Measurements from ENCODE around the gene GZMM.

DNA sequence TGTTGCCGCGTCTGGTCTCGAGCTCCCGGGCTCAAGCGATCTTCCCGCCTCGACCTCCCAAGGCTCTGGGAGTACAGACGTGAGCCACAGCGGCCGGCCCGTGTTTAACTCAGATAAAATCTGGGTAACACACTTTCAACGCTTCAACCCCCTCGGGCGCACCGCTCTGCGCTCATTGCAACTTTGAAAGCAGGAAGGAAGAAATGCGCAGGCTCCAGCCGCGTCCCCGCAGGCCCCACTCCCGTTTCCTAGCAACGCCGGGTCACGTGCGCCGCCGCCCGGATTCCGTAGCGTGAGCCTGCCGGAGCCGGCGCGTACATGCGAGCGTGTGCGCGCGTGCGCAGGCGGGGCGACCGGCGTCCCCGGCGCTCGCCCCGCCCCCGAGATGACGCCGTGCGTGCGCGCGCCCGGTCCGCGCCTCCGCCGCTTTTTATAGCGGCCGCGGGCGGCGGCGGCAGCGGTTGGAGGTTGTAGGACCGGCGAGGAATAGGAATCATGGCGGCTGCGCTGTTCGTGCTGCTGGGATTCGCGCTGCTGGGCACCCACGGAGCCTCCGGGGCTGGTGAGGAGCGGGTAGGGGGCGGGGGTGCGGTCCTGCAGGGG lies 28.4 kb downstream of the GZMM start, which contains the start of gene BSG:
- TF ChIP-seq, protein P1, sequence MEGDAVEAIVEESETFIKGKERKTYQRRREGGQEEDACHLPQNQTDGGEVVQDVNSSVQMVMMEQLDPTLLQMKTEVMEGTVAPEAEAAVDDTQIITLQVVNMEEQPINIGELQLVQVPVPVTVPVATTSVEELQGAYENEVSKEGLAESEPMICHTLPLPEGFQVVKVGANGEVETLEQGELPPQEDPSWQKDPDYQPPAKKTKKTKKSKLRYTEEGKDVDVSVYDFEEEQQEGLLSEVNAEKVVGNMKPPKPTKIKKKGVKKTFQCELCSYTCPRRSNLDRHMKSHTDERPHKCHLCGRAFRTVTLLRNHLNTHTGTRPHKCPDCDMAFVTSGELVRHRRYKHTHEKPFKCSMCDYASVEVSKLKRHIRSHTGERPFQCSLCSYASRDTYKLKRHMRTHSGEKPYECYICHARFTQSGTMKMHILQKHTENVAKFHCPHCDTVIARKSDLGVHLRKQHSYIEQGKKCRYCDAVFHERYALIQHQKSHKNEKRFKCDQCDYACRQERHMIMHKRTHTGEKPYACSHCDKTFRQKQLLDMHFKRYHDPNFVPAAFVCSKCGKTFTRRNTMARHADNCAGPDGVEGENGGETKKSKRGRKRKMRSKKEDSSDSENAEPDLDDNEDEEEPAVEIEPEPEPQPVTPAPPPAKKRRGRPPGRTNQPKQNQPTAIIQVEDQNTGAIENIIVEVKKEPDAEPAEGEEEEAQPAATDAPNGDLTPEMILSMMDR (conservative IDR thresholded peaks at IDR 0.05), result no peak
- no peak for TF ChIP-seq ZFX (IDR thresholded peaks at IDR 0.05)
